Left ventricle myocardium superior (tissue), 1 donor: Measurements from ENCODE around the gene ABCA4. TPM values are rescaled to one million over a fixed set of nuclear protein-coding genes. Genes with fewer than 3 reads are reported as not detected.

Experiments used
- ATAC-seq: fragments of 200-7000 bp; cut with Tn5 transposase; one replicate; pipeline ENCODE4 v1.9.1; 2020; ENCODE audit warnings: mild to moderate bottlenecking, moderate library complexity
- DNase-seq: peaks from one replicate; pipeline ENCODE4 v3.0.0-alpha.2; 2020
- intact Hi-C: fragments of 100-400 bp; cut with micrococcal nuclease; formaldehyde crosslinking; loops from one replicate; pipeline ENCODE4 v1.11.0; 2022
- total RNA-seq: library from RNA; stranded (reverse); fragmentation: NEBNext Ultra II Directional; extraction: Animal tissue kit (Norgen Biotek cat#: 25700); gene quantifications from one replicate; pipeline ENCODE4 v1.2.1, GENCODE V29; 2021
- donor health status: DM: no; HTN: yes; CAD: no; lungs with severe emphysema.

The ABCA4 gene
- total RNA-seq, 1 donor from 2014 or later: 0.55 TPM

DNA sequence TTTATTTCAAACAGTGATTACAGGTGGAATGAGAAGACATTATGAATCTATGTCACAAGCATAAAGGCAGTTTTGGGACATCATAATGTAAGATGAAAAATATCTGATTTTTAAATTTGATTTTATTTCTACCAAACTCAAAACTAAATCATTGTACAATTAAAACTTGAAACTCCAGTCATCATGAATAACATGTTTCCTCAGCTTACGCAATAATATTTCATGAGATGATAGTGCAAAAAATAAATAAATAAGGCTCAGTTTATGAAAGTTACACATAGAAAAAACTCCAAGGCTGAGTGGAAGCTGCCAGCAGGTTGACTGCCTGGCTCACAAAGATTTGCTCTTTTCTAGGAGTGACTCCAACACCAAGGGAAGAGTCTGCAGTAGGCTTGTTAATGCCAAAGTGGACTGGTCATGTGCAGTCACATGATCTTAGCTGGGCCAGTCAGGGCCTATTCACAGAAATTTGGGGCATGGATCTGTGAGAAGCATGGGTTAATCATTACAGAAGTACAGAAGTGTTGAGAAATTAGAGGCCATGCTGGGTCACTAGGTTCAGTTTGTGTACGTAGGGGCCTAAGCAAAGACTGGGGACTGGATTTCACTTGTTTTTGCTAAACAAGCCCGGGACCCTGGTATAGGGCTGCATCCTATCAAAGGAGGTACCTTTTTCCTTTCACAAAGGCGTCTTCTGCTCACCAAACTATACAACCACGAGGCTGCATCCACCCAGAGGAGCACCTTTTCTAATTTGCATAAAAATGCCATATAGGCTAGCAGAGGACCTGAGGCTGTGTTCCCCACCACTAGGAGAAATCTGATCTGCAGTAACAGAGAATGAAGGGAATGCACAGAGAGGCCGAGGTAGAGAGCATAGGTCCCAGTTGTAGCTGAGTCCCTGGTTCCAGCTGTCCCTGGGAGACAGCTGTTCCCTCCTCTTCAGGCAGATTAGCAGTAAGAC is 4.9 kb upstream of the ABCA4 start:
- ATAC-seq (no peak), DNase-seq (no peak)
- intact Hi-C loops: no loop called here

DNA sequence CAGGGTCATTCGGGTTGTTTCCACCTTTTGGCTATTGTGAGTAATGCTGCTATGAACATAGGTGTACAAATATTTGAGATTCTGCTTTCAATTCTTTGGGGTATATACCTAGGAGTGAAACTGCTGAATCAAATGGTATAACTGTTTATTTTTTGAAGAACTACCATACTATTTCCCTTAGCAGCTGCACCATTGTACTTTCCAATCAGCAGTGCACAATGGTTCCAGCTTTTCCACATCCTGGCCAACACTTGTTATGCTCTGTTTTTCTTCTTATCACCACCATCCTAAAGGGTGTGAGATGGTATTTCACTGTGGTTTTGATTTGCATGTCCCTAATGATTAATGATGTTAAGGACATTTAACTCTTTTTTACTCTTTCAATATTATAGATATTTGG is 3.6 kb upstream of the ABCA4 start:
- intact Hi-C loops: no loop called here

DNA sequence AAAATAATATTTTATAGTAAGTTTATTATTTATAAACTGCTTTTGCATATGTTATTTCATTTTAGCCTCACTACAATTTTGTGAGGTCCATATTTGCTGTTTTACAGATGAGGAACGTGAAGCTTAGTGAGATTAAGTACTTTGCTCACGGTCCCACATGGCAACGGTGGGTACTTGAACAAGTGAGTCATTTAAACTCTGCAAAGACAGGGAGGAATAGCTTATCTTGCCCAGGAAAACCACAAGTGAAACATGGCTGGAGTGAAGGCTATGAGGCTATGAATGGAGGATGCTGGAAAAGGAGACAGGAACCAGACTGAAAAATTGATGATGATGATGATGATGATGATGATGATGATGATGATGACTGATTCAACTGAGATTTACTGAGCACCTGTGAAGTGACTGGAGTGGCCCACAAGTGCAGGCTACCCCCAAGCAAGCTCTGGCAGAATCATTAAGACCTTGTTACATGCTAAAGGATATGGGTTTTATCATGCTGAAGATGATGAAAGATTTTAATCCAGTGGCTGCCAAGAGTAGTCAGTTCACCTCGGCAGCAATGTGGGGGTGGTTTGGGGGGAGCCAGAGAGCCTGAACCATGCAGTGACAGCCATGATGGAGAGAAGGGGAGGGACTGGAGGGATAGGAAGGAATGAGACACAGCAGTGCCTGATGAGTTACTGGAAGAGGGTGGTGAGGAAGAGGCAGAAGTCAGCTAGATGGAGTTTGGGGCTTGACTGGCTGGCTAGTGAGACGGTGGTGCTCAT is 1.4 kb upstream of the ABCA4 start:
- ATAC-seq (no peak), DNase-seq (no peak)
- intact Hi-C loops: no loop called here

More for the DNA sequence above, 3.6 kb upstream of the ABCA4 start:
- DNase-seq: no peak
- no peak for ATAC-seq

DNA sequence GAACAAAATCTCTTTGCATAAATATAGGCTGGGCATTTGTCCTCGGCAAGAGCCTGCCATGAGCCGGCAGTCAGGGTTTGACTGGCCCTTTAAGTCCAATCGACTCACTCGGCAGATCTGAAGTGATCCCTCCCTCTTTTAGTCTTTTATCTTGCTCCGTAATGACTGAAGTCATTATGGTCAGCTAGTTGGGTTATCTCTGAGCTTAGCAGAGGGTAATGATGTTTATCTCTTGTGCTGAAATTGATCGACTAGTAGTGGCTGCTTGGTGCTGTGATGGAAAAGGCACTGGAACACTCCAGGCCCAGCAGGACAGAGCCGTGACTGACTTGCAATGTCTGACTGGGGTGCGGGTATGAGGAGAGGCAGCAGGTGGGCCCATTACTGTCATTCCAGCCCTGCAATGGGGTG is 468 bp upstream of the ABCA4 start:
- intact Hi-C loops: no loop called here
- ATAC-seq: no peak
- DNase-seq: no peak

DNA sequence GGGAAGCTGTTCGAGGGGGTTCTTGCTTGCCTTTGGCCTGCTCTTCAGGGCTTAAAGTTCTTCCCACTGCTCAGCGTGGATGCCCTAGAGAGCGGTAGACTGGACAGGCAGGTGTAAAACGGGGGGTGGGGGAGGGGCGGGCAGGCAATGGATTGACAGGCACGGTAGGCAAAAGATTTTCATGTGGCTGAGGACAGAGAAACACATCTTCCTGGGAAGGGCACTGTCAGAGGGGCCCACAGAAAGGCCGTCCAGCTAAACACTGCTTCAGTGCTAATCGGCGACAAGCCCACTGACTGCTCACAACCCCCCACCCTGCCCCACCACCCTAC is 412 bp downstream of the ABCA4 start:
- intact Hi-C loops: no loop called here

DNA sequence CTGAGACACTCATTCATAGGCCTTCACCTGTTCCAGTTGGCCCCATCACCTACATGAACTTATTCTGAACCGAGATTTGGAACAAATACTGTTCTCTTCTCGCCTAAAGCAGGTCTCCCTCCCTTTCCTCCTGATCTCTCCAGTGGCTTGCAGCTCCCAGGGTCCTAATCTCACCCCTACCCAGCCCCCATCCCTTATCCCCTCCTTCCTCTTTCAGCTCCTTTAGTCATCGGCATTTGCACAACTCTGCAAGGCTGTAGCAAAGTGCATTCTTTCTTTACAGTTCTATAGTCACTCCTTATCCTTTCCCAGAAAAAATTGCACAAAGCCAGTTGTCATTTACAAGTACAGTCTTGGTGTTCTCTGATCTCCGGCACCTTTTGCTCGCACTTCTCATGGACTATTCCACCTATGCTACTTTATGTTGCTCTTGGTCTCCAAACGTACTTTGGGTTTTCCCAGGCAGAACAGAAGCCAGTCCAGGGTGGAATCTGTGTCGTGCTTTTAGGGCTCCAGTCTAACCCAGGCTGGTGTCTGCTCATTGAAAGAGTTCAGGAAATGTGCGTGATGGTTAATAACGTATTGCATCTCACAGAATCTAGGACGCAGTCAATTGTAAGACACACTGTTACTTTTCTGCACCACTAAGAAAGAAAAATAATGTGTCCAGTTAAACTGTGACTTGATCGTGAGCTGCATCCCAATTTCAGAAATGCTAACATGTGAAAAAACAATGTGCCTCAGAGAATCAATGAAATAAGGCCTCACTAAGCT is 965 bp downstream of the ABCA4 start:
- no peak for ATAC-seq
- no peak for DNase-seq
- intact Hi-C loops: no loop called here

More for the DNA sequence above, 412 bp downstream of the ABCA4 start:
- ATAC-seq (no peak), DNase-seq (no peak)

DNA sequence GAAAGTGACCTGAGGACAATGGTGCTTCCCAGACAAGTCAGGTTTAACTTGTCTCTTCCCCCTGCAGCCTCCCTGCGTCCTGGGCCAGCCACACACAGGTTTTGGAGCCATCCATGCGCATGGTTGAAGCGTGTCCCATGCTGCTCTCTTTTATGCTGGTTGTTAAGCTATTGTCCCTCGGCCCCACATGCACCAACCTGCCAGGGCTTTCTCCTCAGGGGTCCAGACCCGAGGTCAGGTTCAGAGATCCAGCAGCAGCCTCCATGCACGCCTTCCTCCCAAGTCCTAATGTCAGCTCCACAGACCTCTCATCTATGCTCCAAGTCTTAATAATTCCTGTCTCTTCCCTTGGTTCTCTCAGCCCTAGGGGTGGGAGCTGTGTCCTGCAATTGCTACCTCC is 1.6 kb downstream of the ABCA4 start:
- intact Hi-C loops: no loop called here
- DNase-seq: no peak
- no peak for ATAC-seq

DNA sequence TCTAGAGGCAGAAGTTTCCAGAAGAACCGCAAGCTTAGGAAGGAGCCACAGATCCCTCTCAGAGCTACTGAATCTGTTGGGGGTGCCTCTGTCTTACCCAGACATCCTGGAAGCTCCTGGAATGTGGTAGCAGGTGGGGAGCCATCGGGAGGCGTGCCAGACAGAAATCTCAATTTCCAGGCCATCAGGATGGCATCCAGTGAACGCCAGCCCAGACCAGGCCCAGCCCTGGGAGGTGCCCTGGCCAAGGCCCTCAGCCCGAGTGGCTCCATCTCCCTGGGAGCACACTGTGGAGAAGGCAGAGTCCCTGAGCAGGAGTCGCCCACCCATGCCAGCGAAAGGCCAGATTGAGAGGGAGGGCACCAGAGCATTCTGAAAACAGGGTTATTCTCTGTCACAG is 2.5 kb downstream of the ABCA4 start:
- DNase-seq (no peak), ATAC-seq (no peak)
- intact Hi-C loops: no loop called here

DNA sequence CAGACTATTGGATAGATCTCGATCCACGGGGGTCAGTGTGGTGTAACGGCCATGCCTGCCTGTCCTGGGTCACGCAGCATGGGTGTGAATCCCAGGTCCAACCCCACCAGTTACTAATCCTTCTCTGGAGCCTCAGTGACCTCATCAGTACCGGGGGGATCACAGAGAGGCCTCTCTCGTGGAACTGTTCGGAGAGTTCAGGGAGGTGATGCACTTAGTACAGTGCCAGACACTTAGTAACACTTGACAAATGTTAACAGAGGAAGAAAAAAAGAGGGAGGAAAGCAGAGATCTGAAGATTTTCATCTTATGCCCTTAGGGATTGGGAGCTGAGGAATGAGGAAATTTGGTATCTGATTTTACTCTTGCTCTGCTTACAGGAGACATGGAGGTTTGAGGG is 2.9 kb downstream of the ABCA4 start:
- intact Hi-C loops: no loop called here
- DNase-seq: no peak
- no peak for ATAC-seq

DNA sequence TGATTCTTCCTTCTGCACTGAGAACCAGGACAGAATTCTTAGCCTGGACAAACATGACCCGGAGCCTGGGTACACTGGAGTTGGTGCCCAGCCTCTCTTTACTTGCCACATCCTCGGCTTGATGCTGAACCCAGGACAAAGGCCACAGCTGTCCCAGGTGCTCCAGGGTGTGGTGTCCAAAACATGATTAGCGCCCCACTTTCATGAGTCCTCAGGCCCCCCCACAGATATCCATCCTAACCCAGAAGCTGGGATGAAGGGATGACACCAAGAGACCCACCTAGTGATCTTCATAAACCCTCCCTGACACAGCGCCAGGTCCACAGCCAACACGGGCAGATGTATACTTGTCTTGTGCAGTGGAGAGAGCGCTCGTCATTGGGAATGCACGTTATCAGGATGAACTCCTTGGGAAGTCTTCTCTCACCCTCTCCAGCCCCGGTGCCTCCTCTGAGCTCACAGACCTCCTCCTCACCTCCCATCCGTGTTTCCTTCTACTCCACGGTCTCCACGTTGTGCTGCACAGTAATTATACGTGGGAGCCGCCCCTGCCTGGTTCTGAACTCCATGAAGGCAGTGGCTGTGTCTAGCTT is 3.6 kb downstream of the ABCA4 start:
- ATAC-seq: no peak
- intact Hi-C loops: no loop called here
- DNase-seq: no peak

DNA sequence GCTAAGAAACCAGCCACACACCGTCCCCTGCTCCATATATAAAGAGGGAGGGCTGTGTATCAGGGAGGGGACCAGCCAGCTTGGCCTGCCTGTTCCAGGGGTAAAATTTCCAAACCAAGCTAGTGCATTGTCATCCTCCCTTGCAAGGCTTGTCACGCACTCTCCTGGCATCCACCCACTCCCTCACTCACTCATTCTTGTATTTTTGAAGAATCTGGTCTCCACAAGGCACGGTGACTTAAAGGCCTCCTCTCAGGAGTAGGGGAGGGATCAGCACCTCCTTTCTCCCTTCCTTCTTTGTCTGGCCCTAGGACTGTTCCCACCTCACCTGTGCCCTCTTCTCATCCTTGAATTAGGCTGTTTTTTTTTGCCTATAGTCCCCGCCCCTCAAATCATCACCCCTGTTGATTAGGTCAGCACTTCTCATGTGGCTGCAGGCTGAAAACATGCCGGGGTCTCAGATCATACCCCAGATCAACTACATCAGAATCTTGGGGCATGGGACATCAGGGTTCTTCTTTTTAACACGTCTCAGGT is 5.0 kb downstream of the ABCA4 start:
- intact Hi-C loops: no loop called here
- no peak for DNase-seq
- ATAC-seq: no peak

DNA sequence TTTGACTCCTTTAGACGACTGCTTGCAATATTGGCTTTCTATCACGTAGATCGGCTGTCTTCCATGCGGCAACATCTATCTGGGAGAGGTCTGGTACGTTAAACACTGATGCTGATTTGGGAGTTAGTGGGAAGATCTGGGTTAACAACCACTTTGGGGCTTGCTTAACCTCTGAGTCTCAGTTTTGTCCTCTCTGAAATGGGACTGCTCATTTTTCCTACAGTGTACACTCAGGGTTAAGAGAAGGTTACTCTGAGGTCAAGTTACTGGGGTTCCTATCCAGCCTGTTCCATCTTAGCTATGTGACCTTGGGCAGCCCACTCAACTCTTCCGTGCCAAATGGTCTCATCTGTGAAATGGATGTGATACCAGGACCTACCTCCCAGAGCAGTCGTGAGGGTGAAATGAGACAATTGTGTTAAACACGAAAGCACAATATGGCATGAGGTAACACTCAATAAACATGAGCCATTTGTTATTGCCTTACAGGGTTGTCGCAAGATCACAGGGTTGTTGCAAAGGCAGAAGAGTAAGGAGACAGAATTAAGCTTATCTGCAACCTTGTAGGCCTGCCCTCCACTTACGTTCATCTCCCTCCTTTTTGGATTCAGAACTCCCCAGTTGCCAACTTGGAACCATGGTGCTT is 5.6 kb downstream of the ABCA4 start:
- ATAC-seq: no peak
- DNase-seq: no peak
- intact Hi-C loops: no loop called here

DNA sequence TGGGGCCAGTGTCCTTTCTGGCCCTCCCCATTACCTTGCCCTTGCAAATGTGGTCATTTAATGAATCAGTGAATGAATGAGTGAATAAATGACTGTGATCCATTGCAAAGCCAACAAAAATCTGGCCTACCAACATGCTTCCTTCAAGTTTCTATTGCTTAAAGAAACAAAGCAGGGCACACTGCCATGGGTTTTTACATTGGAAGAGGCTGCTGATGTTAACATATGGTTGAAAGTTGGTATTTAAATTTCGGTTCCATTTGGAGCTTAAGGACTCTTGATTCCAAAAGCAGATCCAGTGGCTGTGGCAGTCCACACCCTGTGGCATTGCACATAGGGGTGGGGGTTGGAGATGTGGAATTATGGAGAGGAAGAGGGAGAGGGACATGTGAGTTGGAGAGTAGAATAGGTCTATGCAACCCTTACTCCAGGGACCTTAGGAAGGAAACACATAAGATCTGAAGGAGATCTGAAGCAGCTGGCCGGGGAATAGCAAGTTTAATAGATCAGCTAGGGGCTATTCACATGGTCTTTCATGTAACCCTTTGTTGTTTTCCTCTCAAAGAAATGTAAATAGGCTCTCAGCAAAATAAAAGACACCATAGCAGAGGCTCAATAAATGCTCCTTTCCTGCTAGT is 7.2 kb downstream of the ABCA4 start:
- ATAC-seq: peak; percentile 35
- no peak for DNase-seq
- intact Hi-C loops: no loop called here

DNA sequence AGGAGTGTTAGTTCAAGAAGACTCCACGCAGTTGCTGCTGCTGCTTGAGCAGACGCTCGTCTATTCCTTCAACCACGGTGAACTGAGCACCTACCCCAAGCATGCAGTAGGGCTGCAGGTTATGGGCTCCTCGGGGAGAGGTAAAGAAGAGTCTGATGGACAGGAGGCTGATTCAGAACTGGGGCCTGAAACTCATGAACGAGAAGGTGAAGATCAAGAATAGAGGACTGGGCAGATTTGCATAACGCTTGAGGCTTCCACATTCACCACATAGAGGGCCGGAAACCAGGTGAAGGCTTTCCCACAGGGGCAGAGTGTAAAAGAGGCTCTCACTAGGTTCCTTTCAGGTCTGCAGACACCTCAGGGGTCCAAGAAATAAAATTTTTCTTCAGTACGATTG is 9.1 kb downstream of the ABCA4 start:
- DNase-seq (no peak), ATAC-seq (no peak)
- intact Hi-C loops: no loop called here

DNA sequence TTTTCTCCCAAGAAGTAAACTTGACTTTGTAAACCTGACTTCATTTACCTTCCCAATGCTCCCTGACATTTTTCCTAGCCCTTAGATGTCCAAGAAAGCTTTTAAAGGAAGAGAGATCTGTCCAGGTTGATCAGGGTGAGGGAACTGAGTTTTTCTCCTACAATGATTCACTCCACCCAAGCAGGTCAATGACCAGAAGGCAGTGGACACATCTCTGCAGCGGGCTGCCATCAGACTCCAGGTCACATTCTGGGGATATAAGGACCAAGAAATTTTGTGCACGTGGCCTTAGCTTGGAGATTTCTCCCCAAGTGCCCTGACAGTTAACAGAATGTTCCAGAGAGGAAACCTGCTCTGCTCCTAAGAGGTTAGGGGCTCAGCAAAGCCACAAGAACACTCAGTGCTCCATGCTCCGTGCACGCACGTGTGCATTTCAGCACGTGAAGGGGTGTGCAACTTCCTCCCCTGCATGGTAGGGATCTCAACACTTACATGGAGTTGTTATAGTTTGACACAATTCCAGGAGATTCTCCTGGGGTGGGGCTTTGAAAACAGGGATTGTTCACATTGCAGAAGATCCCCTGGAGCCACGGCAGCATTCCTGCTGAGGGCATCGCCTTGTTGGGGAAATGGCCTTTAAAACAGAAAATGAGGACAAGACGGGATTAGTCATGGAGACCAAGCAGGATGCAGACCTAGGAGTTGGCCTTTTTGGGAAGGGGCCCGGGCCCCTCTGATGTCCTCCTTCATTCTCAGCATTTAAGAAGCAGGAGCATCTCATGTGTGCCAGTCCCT is 9.8 kb downstream of the ABCA4 start:
- intact Hi-C loops: no loop called here
- ATAC-seq: no peak
- DNase-seq: no peak

DNA sequence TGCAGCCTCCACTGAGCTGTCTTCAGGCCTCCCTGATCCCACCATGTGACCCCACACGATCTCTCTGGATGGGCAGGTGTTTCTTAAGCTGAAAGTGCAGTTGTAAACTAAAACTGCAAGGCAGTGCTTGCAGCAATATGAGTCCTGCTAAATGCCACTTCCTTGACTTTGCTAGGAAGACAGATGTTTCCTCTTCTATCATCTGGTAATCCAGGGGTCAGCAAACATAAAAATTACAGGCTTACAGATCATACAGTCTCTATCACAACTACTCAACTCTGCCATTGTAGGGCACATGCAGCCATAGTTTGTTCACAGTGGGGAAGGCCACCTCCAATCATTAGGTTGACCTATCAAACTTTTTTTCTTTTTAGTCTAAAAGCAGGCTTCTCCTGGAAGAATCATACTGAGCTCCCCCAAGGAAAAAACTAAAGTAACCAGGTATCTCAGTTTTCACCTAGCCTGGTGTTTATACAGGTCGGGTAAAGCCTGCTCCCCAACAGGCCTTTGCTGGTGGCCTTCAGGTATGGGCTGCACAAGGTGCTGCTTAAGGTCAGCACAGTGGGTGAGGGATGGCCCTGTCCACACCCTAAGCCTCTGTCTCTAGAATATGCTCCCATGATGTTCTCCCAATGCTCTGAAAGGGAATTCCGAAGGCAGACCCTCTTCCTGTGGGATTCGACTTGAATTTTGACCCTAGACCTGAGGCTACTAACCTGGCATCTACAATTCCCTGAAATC is 10.8 kb downstream of the ABCA4 start:
- ATAC-seq (no peak), DNase-seq (no peak)
- intact Hi-C loops: no loop called here

DNA sequence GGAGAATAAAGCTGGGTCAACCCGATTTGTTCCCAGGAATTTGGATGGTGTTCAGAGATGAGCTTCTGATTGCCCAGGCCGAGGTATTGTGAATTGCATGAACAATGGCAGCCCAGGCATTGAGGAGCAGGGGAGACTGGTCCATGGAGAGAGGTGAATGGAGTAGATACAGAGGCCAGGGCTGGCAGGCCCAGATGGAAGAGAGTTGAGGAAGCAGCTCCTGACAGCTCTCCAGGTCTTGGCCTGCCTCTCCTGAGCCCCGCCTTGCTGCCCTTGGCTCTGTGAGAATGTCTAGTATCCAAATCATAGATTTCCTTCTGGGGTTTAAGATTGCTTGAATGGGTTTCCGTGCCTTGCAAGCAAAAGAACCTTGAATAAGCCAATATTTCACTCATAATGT is 11.5 kb downstream of the ABCA4 start:
- intact Hi-C loops: no loop called here
- DNase-seq: no peak
- peak; percentile 15 for ATAC-seq
